ENCODE results near the gene OR52M1.

The OR52M1 gene

GRCh38 chr11:4576880-4577279 is 31.9 kb downstream of the OR52M1 start:
- no peak for DNase-seq

- no peak for DNase-seq
Measured at GRCh38 chr11:4577761-4578160, 32.8 kb downstream of the OR52M1 start.

GRCh38 chr11:4578624-4579023 is 33.6 kb downstream of the OR52M1 start:
- DNase-seq: no peak

GRCh38 chr11:4580124-4580523 is 35.1 kb downstream of the OR52M1 start:
- no peak for DNase-seq

GRCh38 chr11:4581443-4581842 is 36.5 kb downstream of the OR52M1 start, which contains the start of gene OR52I2:
TSS of gene OR52I2 (plus strand) at chr11:4581743.
- DNase-seq: no peak

- DNase-seq: no peak
Measured at GRCh38 chr11:4589017-4589416, 44.0 kb downstream of the OR52M1 start.

- DNase-seq: no peak
Measured at GRCh38 chr11:4593739-4594138, 48.7 kb downstream of the OR52M1 start, which contains the start of gene OR52I1. TSS of gene OR52I1 (plus strand) at chr11:4594039. CDS start at chr11:4594039, 0 bp downstream.
